ENCODE results near the gene KCNK7. TPM values are rescaled to one million over a fixed set of nuclear protein-coding genes. Genes with fewer than 3 reads are reported as not detected.

The KCNK7 gene
- total RNA-seq, 2 donors from 2014 or later: 0.66 to 1.0 TPM

DNA sequence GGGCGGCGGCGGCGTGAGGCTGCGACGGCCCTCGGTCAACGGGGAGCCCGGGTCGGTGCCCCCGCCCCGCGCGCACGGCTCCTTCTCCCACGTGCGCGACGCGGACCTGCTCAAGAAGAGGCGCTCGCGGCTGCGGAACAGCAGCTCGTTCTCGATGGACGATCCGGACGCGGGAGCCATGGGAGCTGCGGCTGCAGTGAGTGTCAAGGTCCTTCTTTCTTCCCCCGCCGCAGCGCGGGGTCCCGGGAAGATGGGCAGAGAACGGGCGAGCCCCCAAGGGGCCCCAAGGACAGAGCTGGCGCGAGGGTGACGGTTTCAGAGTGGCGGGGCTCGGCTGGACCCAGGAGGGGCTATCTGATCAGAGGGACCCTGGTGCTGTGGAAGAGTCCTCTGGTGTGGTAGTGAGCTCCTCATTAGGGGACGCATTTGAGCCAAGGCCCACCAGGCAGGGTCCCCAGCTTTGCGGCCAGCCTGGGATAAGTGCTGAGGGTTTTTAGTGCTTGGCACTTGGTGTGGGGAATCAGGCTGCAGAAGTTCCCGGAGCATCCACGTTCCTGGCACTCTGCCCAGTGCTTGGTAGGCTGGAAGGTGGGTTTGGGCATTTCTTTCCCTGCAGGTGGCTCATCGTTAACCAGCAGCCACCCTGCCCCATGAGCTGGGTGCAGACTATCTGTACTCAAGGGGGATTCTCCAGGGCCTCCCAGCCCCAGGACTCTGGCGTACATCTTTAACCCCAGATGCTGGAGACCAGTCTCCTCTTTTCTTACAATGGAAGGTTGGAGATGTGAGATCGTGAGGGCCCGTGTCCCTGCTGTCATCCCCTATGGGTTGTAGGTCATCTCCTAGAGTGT, 10.0 kb downstream of the KCNK7 start:
- intact Hi-C loops (cut with DNase I): no loop called here
- 58 to 71% methylated on average over 23 to 35 of the region's 51 CpGs for WGBS, 2 donors
- Histone ChIP-seq H3K9me3 (no peaks in the 10 kb centered on the region), H3K4me1 (no peaks in the 10 kb centered on the region), H3K27me3 (no peaks in the 10 kb centered on the region), H3K36me3 (replicated peaks in 1 of 2; ENCODE audit: insufficient read depth in 1 of 2, low read depth in 2 of 2) (peaks cover 0 to 1% of the 10 kb centered on the region in 2 donors), H3K4me3 (no peak overlapping the region), H3K27ac (no peak overlapping the region)
- ATAC-seq: no peak
- no peak for DNase-seq
- no peak for TF ChIP-seq POLR2A (IDR thresholded peaks at IDR 0.05)
- TF ChIP-seq, protein P1, sequence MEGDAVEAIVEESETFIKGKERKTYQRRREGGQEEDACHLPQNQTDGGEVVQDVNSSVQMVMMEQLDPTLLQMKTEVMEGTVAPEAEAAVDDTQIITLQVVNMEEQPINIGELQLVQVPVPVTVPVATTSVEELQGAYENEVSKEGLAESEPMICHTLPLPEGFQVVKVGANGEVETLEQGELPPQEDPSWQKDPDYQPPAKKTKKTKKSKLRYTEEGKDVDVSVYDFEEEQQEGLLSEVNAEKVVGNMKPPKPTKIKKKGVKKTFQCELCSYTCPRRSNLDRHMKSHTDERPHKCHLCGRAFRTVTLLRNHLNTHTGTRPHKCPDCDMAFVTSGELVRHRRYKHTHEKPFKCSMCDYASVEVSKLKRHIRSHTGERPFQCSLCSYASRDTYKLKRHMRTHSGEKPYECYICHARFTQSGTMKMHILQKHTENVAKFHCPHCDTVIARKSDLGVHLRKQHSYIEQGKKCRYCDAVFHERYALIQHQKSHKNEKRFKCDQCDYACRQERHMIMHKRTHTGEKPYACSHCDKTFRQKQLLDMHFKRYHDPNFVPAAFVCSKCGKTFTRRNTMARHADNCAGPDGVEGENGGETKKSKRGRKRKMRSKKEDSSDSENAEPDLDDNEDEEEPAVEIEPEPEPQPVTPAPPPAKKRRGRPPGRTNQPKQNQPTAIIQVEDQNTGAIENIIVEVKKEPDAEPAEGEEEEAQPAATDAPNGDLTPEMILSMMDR (IDR thresholded peaks at IDR 0.05): no peak

DNA sequence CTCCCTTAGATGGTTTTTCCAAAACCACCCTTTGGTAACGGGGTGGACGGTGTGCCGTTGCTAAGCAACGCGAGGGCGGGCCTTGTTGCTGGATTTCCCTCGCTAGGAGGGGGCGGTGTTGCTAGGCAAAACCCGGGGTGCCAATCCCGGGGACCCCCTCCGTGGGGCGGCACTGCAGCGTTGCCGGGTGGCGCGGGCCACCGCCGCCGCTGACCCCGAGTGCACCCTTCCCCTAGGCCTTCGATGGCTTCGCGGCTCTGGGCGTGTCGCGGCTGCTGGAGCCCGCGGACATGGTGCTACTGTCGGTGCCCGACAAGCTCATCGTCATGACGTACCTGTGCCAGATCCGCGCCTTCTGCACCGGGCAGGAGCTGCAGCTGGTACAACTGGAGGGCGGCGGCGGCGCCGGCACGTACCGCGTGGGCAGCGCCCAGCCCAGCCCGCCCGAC, 10.9 kb downstream of the KCNK7 start:
- no peak overlapping the region for H3K27ac ChIP-seq
- 35 to 37% methylated on average over 9 to 45 of the region's 46 CpGs for WGBS, 2 donors
- DNase-seq: peak in 3 of 4 donors; percentile 42 to 48 (median 47)

DNA sequence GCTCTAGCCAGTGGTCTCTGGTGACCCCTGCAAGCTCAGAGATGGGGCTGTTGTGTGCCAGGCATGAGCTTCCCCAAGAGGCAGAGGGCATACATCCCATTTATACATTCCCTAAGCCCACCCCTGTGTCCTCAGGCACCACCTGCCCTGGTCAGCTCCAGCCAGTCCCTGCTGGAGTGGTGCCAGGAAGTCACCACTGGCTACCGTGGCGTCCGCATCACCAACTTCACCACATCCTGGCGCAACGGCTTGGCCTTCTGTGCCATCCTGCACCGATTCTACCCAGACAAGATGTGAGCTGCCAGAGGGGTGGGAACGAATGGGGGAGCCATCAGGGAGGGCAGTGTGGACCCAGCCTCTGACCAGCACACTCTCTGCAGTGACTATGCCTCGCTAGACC, 11.5 kb downstream of the KCNK7 start:
- H3K27ac ChIP-seq: no peak overlapping the region
- TF ChIP-seq POLR2A (IDR thresholded peaks at IDR 0.05): no peak
- TF ChIP-seq, protein P1 (IDR thresholded peaks at IDR 0.05): no peak
- intact Hi-C loops (cut with DNase I): no loop called here
- H3K9me3 ChIP-seq: no peaks in the 10 kb centered on the region
- WGBS, 2 donors: 72 to 82% methylated on average over 6 to 8 of the region's 8 CpGs
- no peaks in the 10 kb centered on the region for H3K4me1 ChIP-seq
- no peak for ATAC-seq
- no peaks in the 10 kb centered on the region for H3K27me3 ChIP-seq
- DNase-seq: no peak
- no peak overlapping the region for H3K4me3 ChIP-seq
- H3K36me3 ChIP-seq (replicated peaks in 1 of 2; ENCODE audit: insufficient read depth in 1 of 2, low read depth in 2 of 2): peaks cover 0 to 1% of the 10 kb centered on the region in 2 donors

More for the DNA sequence above, 10.9 kb downstream of the KCNK7 start:
- Histone ChIP-seq H3K27me3 (no peaks in the 10 kb centered on the region), H3K4me3 (no peak overlapping the region), H3K36me3 (replicated peaks in 1 of 2; ENCODE audit: insufficient read depth in 1 of 2, low read depth in 2 of 2) (peaks cover 0 to 1% of the 10 kb centered on the region in 2 donors), H3K4me1 (no peaks in the 10 kb centered on the region), H3K9me3 (no peaks in the 10 kb centered on the region)
- peak; percentile 13 for ATAC-seq
- intact Hi-C loops (cut with DNase I): no loop called here
- no peak for TF ChIP-seq POLR2A (IDR thresholded peaks at IDR 0.05)
- TF ChIP-seq, protein P1 (IDR thresholded peaks at IDR 0.05): no peak

DNA sequence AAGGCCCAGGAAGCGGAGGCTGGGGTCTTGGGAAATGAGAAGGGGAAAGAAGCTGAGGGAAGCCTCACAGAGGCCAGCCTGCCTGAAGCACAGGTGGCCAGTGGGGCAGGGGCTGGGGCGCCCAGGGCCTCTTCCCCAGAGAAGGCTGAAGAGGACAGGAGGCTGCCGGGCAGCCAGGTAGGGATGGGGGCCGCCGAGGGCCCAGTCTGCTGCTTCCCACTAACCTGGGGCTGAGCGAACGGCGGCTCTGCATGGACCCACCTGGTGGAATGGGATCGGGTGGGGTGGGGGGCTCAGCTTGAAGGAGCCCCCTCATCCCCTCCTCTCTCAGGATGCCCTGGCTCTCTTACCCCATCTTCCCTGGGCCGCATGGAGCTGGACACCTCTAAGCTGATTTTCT, 12.0 kb downstream of the KCNK7 start:
- TF ChIP-seq POLR2A (IDR thresholded peaks at IDR 0.05): no peak
- TF ChIP-seq, protein P1 (IDR thresholded peaks at IDR 0.05): no peak
- no peak overlapping the region for H3K27ac ChIP-seq
- H3K27me3 ChIP-seq: no peaks in the 10 kb centered on the region
- intact Hi-C loops (cut with DNase I): no loop called here
- no peak for DNase-seq
- H3K36me3 ChIP-seq (replicated peaks in 1 of 2; ENCODE audit: insufficient read depth in 1 of 2, low read depth in 2 of 2): peaks cover 0 to 1% of the 10 kb centered on the region in 2 donors
- no peak overlapping the region for H3K4me3 ChIP-seq
- no peaks in the 10 kb centered on the region for H3K4me1 ChIP-seq
- no peak for ATAC-seq
- 78 to 86% methylated on average over 8 to 10 of the region's 10 CpGs for WGBS, 2 donors
- no peaks in the 10 kb centered on the region for H3K9me3 ChIP-seq

Data from body of pancreas (tissue), 4 donors.